A549 treated with ZK216348 at 1 μM for 4 hours (cell line): ENCODE results near the gene DDAH1. TPM values are rescaled to one million over a fixed set of nuclear protein-coding genes. Genes with fewer than 3 reads are reported as not detected.

ENCODE experiments used
- total RNA-seq: library from RNA; stranded (reverse); fragments of 200-300 nt; extraction: Qiagen RNA extraction; gene quantifications from 5 replicates; pipeline ENCODE4 v1.2.3, GENCODE V29; 2022; ENCODE audit warnings: low read depth

DDAH1 gene
- total RNA-seq, result 4.4 to 8.5 TPM (median 8.0 TPM) in 5 replicates

DNA sequence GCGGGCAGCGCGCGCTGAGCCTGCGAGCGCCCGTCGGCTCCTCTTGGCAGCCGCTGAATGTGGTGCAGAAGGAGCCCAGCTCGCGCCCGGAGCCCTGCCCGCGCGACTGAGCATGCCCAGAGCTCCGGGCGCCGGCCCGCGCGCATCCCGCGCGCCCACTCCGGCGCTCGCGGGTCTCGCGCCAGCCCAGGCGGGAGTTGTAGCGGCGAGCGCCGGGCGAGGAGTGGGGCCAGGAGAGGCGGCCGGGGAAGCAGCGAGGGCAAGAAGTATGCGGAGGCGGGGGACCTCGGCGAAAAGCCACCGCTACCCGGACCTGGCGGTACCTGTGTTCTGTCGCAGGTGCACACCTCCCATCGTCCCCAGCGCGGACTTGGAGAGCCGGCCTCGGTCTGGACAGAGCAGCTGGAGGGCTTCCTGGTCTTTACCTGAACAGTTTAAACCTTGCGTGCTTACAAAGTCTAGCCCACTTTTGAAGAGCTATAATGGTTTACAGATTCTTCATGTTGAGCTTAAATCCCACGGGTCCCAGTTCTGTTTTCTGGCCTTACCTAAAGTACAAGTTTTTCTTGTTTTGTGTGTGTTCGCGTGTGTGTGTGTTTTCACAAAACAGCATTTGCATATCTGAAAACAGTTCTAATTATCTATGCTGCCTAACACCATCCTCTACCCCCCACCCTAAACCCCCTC lies at the start of gene DDAH1:
TSS of gene DDAH1 (minus strand) at position 61 of the 687 bp plus-strand sequence. CDS start 114 bp downstream, outside the sequence.

DNA sequence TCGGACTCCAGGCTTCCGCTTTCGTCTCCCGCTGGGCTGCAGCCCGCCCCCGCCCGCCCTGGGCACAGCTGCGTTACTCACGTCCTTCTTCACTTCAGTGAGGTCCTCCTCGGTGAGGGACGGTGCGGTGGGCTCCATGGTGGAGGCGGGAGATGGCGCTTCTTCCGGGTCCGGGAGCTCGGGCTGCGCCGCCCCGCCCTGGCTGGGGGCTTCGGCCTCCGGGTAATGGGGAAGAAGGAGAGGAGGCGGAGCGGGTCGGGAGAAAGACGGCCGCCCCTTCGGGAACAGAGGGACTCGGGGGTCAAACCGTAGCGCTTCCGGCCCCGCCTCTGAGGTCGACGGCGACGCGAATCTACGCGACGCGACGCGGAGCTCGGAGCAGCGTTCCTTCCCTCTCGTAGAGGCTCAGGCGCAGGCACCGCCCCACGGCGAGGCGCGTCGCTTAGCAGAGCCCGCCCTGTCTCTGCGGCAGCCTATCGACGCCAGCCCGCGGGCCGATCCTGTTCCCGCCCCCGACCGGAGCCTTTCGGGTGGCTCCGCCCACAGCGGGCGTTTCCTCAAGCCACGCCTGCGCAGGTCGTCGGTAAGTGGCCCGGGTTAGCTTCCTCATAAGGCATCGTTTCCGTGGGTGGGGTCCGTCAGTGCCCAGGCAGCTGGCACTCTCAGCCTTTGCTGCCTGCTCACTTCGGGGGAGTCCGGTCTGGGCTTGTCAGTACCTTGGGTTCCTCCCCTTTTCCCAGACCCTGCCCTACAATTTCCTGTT lies 188.6 kb downstream of the DDAH1 start, which contains the start of gene BCL10:
TSS of gene BCL10 (minus strand) at position 418 of the 763 bp plus-strand sequence. CDS start at position 138, 280 bp downstream.

Other genes with a start within 250 kb of the DDAH1 start
- 15.8 to 21.7 TPM (median 21.4 TPM) in 5 replicates for gene C1orf52, start 205.5 kb downstream of the DDAH1 start, total RNA-seq
- 12.6 to 23.6 TPM (median 13.8 TPM) in 5 replicates for gene BCL10, start 188.5 kb downstream of the DDAH1 start, total RNA-seq
- gene CCN1, start 115.6 kb upstream of the DDAH1 start, total RNA-seq, result 56.9 to 72.7 TPM (median 66.3 TPM) in 5 replicates
- gene ZNHIT6, start 243.3 kb upstream of the DDAH1 start, total RNA-seq, result 15.5 to 25.0 TPM (median 18.8 TPM) in 5 replicates